Osteocyte (in vitro differentiated cells): ENCODE measurements around the gene DBNDD1. TPM values are rescaled to one million over a fixed set of nuclear protein-coding genes. Genes with fewer than 3 reads are reported as not detected.

ENCODE experiments used
- DNase-seq: peaks from one replicate; pipeline ENCODE4 v3.0.0; 2021; ENCODE audit warnings: mixed read lengths; ENCODE audit not compliant: unreplicated experiment; ENCODE audit errors: extremely low spot score
- H3K27ac Mint-ChIP-seq: one replicate; pipeline ENCODE4 v1.8.0; 2021; ENCODE audit warnings: mild to moderate bottlenecking, mixed read lengths; ENCODE audit not compliant: unreplicated experiment
- H3K27me3 Mint-ChIP-seq: one replicate; pipeline ENCODE4 v1.8.0; 2021; ENCODE audit warnings: mixed read lengths; ENCODE audit not compliant: unreplicated experiment
- H3K36me3 Mint-ChIP-seq: one replicate; pipeline ENCODE4 v1.8.0; 2021; ENCODE audit warnings: mixed read lengths; ENCODE audit not compliant: unreplicated experiment
- H3K4me1 Mint-ChIP-seq: one replicate; pipeline ENCODE4 v1.8.0; 2021; ENCODE audit warnings: mixed read lengths; ENCODE audit not compliant: unreplicated experiment
- H3K4me3 Mint-ChIP-seq: one replicate; pipeline ENCODE4 v1.8.0; 2021; ENCODE audit warnings: mild to moderate bottlenecking, moderate library complexity, mixed read lengths; ENCODE audit not compliant: unreplicated experiment
- H3K9me3 Mint-ChIP-seq: one replicate; pipeline ENCODE4 v1.8.0; 2021; ENCODE audit warnings: mixed read lengths; ENCODE audit not compliant: unreplicated experiment
- total RNA-seq: library from RNA; stranded (reverse); gene quantifications from 2 replicates; pipeline ENCODE4 v1.2.1, GENCODE V29; 2021
- TF ChIP-seq, protein P1 (sequence below): fragments of 200-600 bp; sonication (generic); IDR thresholded peaks from 2 replicates; pipeline ENCODE4 v1.5.0; 2021; ENCODE audit warnings: antibody characterized with exemption, mild to moderate bottlenecking, moderate library complexity

Gene DBNDD1
- total RNA-seq, 1 donor from 2014 or later, result 0.78 TPM

- Mint-ChIP-seq H3K4me1 (no peaks in the 10 kb centered on the region), H3K27ac (no peak overlapping the region), H3K9me3 (no peaks in the 10 kb centered on the region), H3K27me3 (no peaks in the 10 kb centered on the region), H3K36me3 (no peaks in the 10 kb centered on the region), H3K4me3 (no peak overlapping the region)
- TF ChIP-seq, protein P1, sequence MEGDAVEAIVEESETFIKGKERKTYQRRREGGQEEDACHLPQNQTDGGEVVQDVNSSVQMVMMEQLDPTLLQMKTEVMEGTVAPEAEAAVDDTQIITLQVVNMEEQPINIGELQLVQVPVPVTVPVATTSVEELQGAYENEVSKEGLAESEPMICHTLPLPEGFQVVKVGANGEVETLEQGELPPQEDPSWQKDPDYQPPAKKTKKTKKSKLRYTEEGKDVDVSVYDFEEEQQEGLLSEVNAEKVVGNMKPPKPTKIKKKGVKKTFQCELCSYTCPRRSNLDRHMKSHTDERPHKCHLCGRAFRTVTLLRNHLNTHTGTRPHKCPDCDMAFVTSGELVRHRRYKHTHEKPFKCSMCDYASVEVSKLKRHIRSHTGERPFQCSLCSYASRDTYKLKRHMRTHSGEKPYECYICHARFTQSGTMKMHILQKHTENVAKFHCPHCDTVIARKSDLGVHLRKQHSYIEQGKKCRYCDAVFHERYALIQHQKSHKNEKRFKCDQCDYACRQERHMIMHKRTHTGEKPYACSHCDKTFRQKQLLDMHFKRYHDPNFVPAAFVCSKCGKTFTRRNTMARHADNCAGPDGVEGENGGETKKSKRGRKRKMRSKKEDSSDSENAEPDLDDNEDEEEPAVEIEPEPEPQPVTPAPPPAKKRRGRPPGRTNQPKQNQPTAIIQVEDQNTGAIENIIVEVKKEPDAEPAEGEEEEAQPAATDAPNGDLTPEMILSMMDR, result no peak
- DNase-seq, result no peak
Measured at GRCh38 chr16:90012991-90013745, 6.1 kb downstream of the DBNDD1 start.

- Mint-ChIP-seq H3K4me3 (no peak overlapping the region), H3K9me3 (no peaks in the 10 kb centered on the region), H3K4me1 (no peaks in the 10 kb centered on the region), H3K36me3 (no peaks in the 10 kb centered on the region), H3K27ac (no peak overlapping the region), H3K27me3 (no peaks in the 10 kb centered on the region)
- no peak for DNase-seq
- TF ChIP-seq, protein P1, result no peak
Measured at GRCh38 chr16:90011908-90012501, 7.3 kb downstream of the DBNDD1 start.

DNA sequence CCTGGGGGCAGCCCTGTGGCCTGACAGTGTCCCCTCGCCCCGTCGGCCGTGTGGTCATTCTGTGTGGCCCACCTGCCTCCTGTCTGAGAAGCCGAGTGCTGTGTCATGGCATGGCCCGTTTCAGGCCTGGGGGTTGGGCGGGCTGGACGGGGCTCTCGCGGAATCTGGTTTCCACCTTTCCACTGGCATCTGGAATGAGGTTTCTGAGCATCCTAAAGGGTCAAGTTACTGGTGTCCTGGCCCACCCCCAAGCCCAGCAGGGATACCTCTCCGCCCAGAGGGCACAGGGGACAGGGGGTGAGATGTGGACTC lies 7.8 kb downstream of the DBNDD1 start:
- H3K4me1 Mint-ChIP-seq, result no peaks in the 10 kb centered on the region
- no peak overlapping the region for H3K4me3 Mint-ChIP-seq
- no peaks in the 10 kb centered on the region for H3K36me3 Mint-ChIP-seq
- TF ChIP-seq, protein P1, result no peak
- no peaks in the 10 kb centered on the region for H3K27me3 Mint-ChIP-seq
- H3K9me3 Mint-ChIP-seq, result no peaks in the 10 kb centered on the region
- DNase-seq, result no peak
- no peak overlapping the region for H3K27ac Mint-ChIP-seq

- Mint-ChIP-seq H3K4me1 (no peaks in the 10 kb centered on the region), H3K36me3 (no peaks in the 10 kb centered on the region), H3K27ac (no peak overlapping the region), H3K9me3 (no peaks in the 10 kb centered on the region), H3K27me3 (no peaks in the 10 kb centered on the region), H3K4me3 (no peak overlapping the region)
- TF ChIP-seq, protein P1, result no peak
- no peak for DNase-seq
Measured at GRCh38 chr16:90010676-90011507, 8.4 kb downstream of the DBNDD1 start.
